ENCODE measurements around the gene EZR.

The EZR gene

GRCh38 chr6:158775832-158776231, 43.3 kb downstream of the EZR start:
- DNase-seq (ENCODE audit: low read depth in 3 of 3), result no peak

GRCh38 chr6:158774717-158775449, 44.3 kb downstream of the EZR start:
- no peak for DNase-seq (ENCODE audit: low read depth in 3 of 3)

GRCh38 chr6:158773581-158774449, 45.4 kb downstream of the EZR start:
- no peak for DNase-seq (ENCODE audit: low read depth in 3 of 3)

GRCh38 chr6:158772851-158773371, 46.3 kb downstream of the EZR start:
- DNase-seq (ENCODE audit: low read depth in 3 of 3), result no peak

GRCh38 chr6:158772172-158772571, 47.0 kb downstream of the EZR start:
- no peak for DNase-seq (ENCODE audit: low read depth in 3 of 3)

- DNase-seq (ENCODE audit: low read depth in 3 of 3), result no peak
Observed at GRCh38 chr6:158771399-158772152, 47.6 kb downstream of the EZR start.

GRCh38 chr6:158770533-158771330, 48.4 kb downstream of the EZR start:
- no peak for DNase-seq (ENCODE audit: low read depth in 3 of 3)

GRCh38 chr6:158769771-158770432, 49.3 kb downstream of the EZR start:
- DNase-seq (ENCODE audit: low read depth in 3 of 3), result no peak

GRCh38 chr6:158769234-158769770, 49.9 kb downstream of the EZR start:
- DNase-seq (ENCODE audit: low read depth in 3 of 3), result no peak

GRCh38 chr6:158768436-158768835, 50.7 kb downstream of the EZR start:
- DNase-seq (ENCODE audit: low read depth in 3 of 3), result no peak

- no peak for DNase-seq (ENCODE audit: low read depth in 3 of 3)
Observed at GRCh38 chr6:158767709-158768108, 51.5 kb downstream of the EZR start.

GRCh38 chr6:158766621-158767455, 52.3 kb downstream of the EZR start:
- no peak for DNase-seq (ENCODE audit: low read depth in 3 of 3)

- no peak for DNase-seq (ENCODE audit: low read depth in 3 of 3)
Observed at GRCh38 chr6:158765499-158766068, 53.6 kb downstream of the EZR start.

- DNase-seq (ENCODE audit: low read depth in 3 of 3), result no peak
Observed at GRCh38 chr6:158764926-158765325, 54.2 kb downstream of the EZR start.

- DNase-seq (ENCODE audit: low read depth in 3 of 3), result no peak
Observed at GRCh38 chr6:158764183-158764849, 54.9 kb downstream of the EZR start.

- no peak for DNase-seq (ENCODE audit: low read depth in 3 of 3)
Observed at GRCh38 chr6:158763434-158764182, 55.6 kb downstream of the EZR start.

- no peak for DNase-seq (ENCODE audit: low read depth in 3 of 3)
Observed at GRCh38 chr6:158762787-158763433, 56.3 kb downstream of the EZR start.

All from stimulated activated CD4-positive, alpha-beta T cell treated with anti-CD3 and anti-CD28 coated beads, TNF-alpha, amount 100 ng/mL, for 4 hours (primary cell).